GM12878 (cell line): ENCODE data around the gene SVEP1. TPM values are rescaled to one million over a fixed set of nuclear protein-coding genes. Genes with fewer than 3 reads are reported as not detected.

Experiments used
- ATAC-seq: fragments of 200-7000 bp; cut with Tn5 transposase; 3 replicates; pipeline ENCODE4 v1.9.1; 2020; ENCODE audit warnings: mild to moderate bottlenecking, moderate library complexity
- BruUV-seq: library from RNA; stranded (reverse); fragments of 400-500 nt; replicated peaks from 2 replicates; lab custom pipeline; 2021; lab: Mats Ljungman, UMichigan
- CTCF ChIA-PET: fragments of 300-600 bp; sonication (Branson Sonifier 250); formaldehyde crosslinking; extraction: SDS; loops from one replicate; lab custom pipeline; 2021; ENCODE audit warnings: inconsistent platforms; lab: Yijun Ruan, JAX
- POLR2A ChIA-PET: fragments of 350-600 bp; formaldehyde crosslinking; extraction: SDS; loops from one replicate; lab custom pipeline; 2021; ENCODE audit warnings: inconsistent platforms; lab: Charles Lee
- RAD21 ChIA-PET: fragments of 300-600 bp; sonication (Branson Sonifier 250); formaldehyde crosslinking; loops from one replicate; lab custom pipeline; 2023; ENCODE audit warnings: antibody characterized with exemption; ENCODE audit not compliant: unreplicated experiment; lab: Charles Lee
- SMC1A ChIA-PET: fragments of 300-600 bp; sonication (Branson Sonifier 250); formaldehyde crosslinking; loops from one replicate; lab custom pipeline; 2023; ENCODE audit not compliant: unreplicated experiment, uncharacterized antibody; lab: Charles Lee
- DNase-seq: peaks from one replicate; pipeline ENCODE4 v3.0.0-alpha.2; 2011; ENCODE audit warnings: low read depth, low spot score
- FAIRE-seq: peaks from 3 replicates; lab custom pipeline; 2011; peaks lifted over from hg19 to GRCh38; lab: Jason Lieb, UNC
- H2AFZ ChIP-seq: 2 replicates; pipeline ENCODE4 v1.6.0; 2011; ENCODE audit warnings: low read depth, low read length, control low read depth; ENCODE audit not compliant: control insufficient read depth
- H3K27ac ChIP-seq: 2 replicates; pipeline ENCODE4 v1.5.1; 2011; ENCODE audit warnings: control low read depth; ENCODE audit not compliant: control insufficient read depth, insufficient read depth
- H3K27me3 ChIP-seq, 2 experiments: replicated peaks in 1 of 2; 2 replicates each; pipeline versions ENCODE4 v1.6.0 to v1.6.1; 2011; ENCODE audit warnings: low read length in 1 of 2; ENCODE audit not compliant: control insufficient read depth in 2 of 2, insufficient read depth in 2 of 2
- H3K36me3 ChIP-seq, 2 experiments: 2 replicates each; pipeline ENCODE4 v1.5.1; 2011; ENCODE audit warnings: low read length in 1 of 2; ENCODE audit not compliant: control insufficient read depth in 2 of 2, insufficient read depth in 2 of 2
- H3K4me1 ChIP-seq: 2 replicates; pipeline ENCODE4 v1.6.1; 2011; ENCODE audit warnings: mild to moderate bottlenecking, low read length, moderate library complexity, mixed read lengths; ENCODE audit not compliant: control insufficient read depth, insufficient read depth
- H3K4me2 ChIP-seq: 2 replicates; pipeline ENCODE4 v1.6.0; 2011; ENCODE audit warnings: control low read depth; ENCODE audit not compliant: control insufficient read depth, insufficient read depth
- H3K4me3 ChIP-seq: fragments of 200-600 bp; sonication (generic); 2 replicates; pipeline ENCODE4 v1.5.1; 2016
- H3K79me2 ChIP-seq: 2 replicates; pipeline ENCODE4 v1.6.0; 2011; ENCODE audit warnings: low read length; ENCODE audit not compliant: control insufficient read depth, insufficient read depth
- H3K9ac ChIP-seq: 2 replicates; pipeline ENCODE4 v1.8.0; 2011; ENCODE audit warnings: low read length, control low read depth, mixed read lengths; ENCODE audit not compliant: control insufficient read depth, insufficient read depth
- H3K9me3 ChIP-seq: replicated peaks from 3 replicates; pipeline ENCODE4 v1.5.1; 2011; ENCODE audit warnings: mild to moderate bottlenecking, low read length; ENCODE audit not compliant: control insufficient read depth, insufficient read depth
- H4K20me1 ChIP-seq: 2 replicates; pipeline ENCODE4 v1.6.0; 2011; ENCODE audit not compliant: control insufficient read depth, insufficient read depth
- ATF3 ChIP-seq: IDR thresholded peaks from 2 replicates; pipeline ENCODE4 v1.6.1; 2011; ENCODE audit warnings: low read depth, mild to moderate bottlenecking, low read length, moderate library complexity, borderline replicate concordance; ENCODE audit errors: extremely low read depth
- CEBPZ ChIP-seq: fragments of 150-350 bp; IDR thresholded peaks from 2 replicates; pipeline ENCODE4 v1.6.1; 2016; ENCODE audit warnings: low read depth, low read length
- JUND ChIP-seq: IDR thresholded peaks from 2 replicates; pipeline ENCODE4 v1.6.1; 2012; ENCODE audit warnings: low read depth, mild to moderate bottlenecking, low read length, improper control_type of control experiment, moderate library complexity
- MTA3 ChIP-seq: IDR thresholded peaks from 2 replicates; pipeline ENCODE4 v1.6.1; 2012; ENCODE audit warnings: low read length, inconsistent platforms, borderline replicate concordance
- NFYB ChIP-seq: IDR thresholded peaks from 2 replicates; pipeline ENCODE4 v1.6.1; 2011; ENCODE audit warnings: low read depth, mild to moderate bottlenecking, low read length, improper control_type of control experiment, moderate library complexity; ENCODE audit not compliant: insufficient read depth
- NR2F1 ChIP-seq: fragments of 450-650 bp; conservative IDR thresholded peaks from 2 replicates; pipeline ENCODE4 v1.6.1; 2017; ENCODE audit warnings: mild to moderate bottlenecking
- SUZ12 ChIP-seq: fragments of 200-600 bp; sonication (generic); IDR thresholded peaks from one replicate; pipeline ENCODE4 v1.6.1; 2018; ENCODE audit warnings: antibody characterized with exemption, mild to moderate bottlenecking; ENCODE audit not compliant: unreplicated experiment
- ZBTB4 ChIP-seq: fragments of 450-650 bp; formaldehyde crosslinking; IDR thresholded peaks from 2 replicates; pipeline ENCODE4 v1.4.0; 2022; ENCODE audit warnings: mild to moderate bottlenecking, moderate library complexity
- ZZZ3 ChIP-seq: IDR thresholded peaks from 2 replicates; pipeline ENCODE4 v1.6.1; 2011; ENCODE audit warnings: low read depth; ENCODE audit not compliant: control insufficient read depth, insufficient read length
- WGBS: methylation state at CpG from one replicate; pipeline ENCODE4 v1.1.6; 2016; ENCODE audit warnings: low lambda C conversion rate; ENCODE audit not compliant: insufficient replicate concordance, insufficient coverage; ENCODE audit errors: missing lambda C conversion rate; 5-methylcytosine and 5-hydroxymethylcytosine counted together
- in situ Hi-C: fragments of 300-500 bp; cut with MboI; formaldehyde crosslinking; loops from 9 replicates; pipeline ENCODE4 v1.14.3; 2018; ENCODE audit warnings: mixed read lengths
- intact Hi-C: fragments of 100-400 bp; cut with micrococcal nuclease; formaldehyde crosslinking; loops from one replicate; pipeline ENCODE4 v1.14.2; 2022; ENCODE audit not compliant: unreplicated experiment
- polyA plus RNA-seq, 11 experiments: library from polyadenylated mRNA; depleted of rRNA in 4 of 11; unstranded in 6 of 11; stranded (reverse) in 5 of 11; fragments of >200 nt; fragmentation: Nextera tagmentation in 4 of 11; fragmentation: Illumina TruSeq in 1 of 11; extraction: Ambion mirVana in 4 of 11; extraction: Trizol in 1 of 11; gene quantifications; 1 replicate in 1 of 11; 2 replicates in 10 of 11; pipeline versions ENCODE4 v1.2.1 to v1.2.3, GENCODE V29; 2011 to 2016; ENCODE audit warnings: inconsistent platforms in 2 of 11, missing spikeins in 2 of 11, low read depth in 1 of 11
- total RNA-seq, 4 experiments: library from RNA; depleted of rRNA in 3 of 4; stranded (reverse); fragments of >200 nt in 3 of 4; fragmentation: Illumina TruSeq in 1 of 4; extraction: Trizol in 1 of 4; gene quantifications; 2 replicates each; pipeline versions ENCODE4 v1.2.1 to v1.2.3, GENCODE V29; 2013 to 2021

SVEP1 gene
- total and polyA plus RNA-seq, 10 of the 15 experiments (the other 5 are each of a cell fraction or from before 2014, with no cell fraction given) = under 0.01 to 0.05 (median 0.01) TPM; not detected in 5

- no peaks in the 10 kb centered on the region for H4K20me1 ChIP-seq
- H3K27ac ChIP-seq = no peak overlapping the region
- SMC1A ChIA-PET = no interaction called here
- CTCF ChIA-PET = no interaction called here
- H3K4me3 ChIP-seq = no peak overlapping the region
- no peaks in the 10 kb centered on the region; the same call in 2 of the 3 replicates for H3K9me3 ChIP-seq
- POLR2A ChIA-PET = interaction anchor here (0.6 kb wide), 1 partner anchor 982 kb away, joined by 3 read pairs; no protein-coding TSS in a partner anchor
- H3K9ac ChIP-seq = no peak overlapping the region
- no peak for ATAC-seq
- RAD21 ChIA-PET = no interaction called here
- FAIRE-seq = no peak
- in situ Hi-C loops (no loop called here), intact Hi-C loops (no loop called here)
- H3K79me2 ChIP-seq = no peaks in the 10 kb centered on the region
- no peaks in the 10 kb centered on the region for H3K4me1 ChIP-seq
- H3K4me2 ChIP-seq = no peak overlapping the region
- BruUV-seq = no TSS peak
- TF ChIP-seq JUND (no peak), ATF3 (no peak)
- 29% methylated on average over 4 of the region's 4 CpGs for WGBS
- DNase-seq = no peak
- peaks cover 8 to 9% of the 10 kb centered on the region in 2 experiments for H3K27me3 ChIP-seq
- H3K36me3 ChIP-seq = no peaks in the 10 kb centered on the region
- no peak overlapping the region for H2AFZ ChIP-seq
Measured at GRCh38 chr9:110583237-110583636, 3.7 kb upstream of the SVEP1 start.

GRCh38 chr9:110582156-110582555, 2.6 kb upstream of the SVEP1 start:
- ChIA-PET CTCF (no interaction called here), POLR2A (no interaction called here), RAD21 (no interaction called here), SMC1A (no interaction called here)
- Histone ChIP-seq H4K20me1 (no peaks in the 10 kb centered on the region), H3K4me2 (no peak overlapping the region), H3K36me3 (no peaks in the 10 kb centered on the region), H3K79me2 (no peaks in the 10 kb centered on the region), H3K27me3 (peaks cover 8 to 9% of the 10 kb centered on the region in 2 experiments), H3K9ac (no peak overlapping the region), H3K27ac (no peak overlapping the region), H2AFZ (no peak overlapping the region), H3K4me3 (no peak overlapping the region), H3K9me3 (no peaks in the 10 kb centered on the region; the same call in 2 of the 3 replicates), H3K4me1 (no peaks in the 10 kb centered on the region)
- no TSS peak for BruUV-seq
- in situ Hi-C loops = no loop called here
- WGBS = 0% methylated on average over 3 of the region's 3 CpGs
- FAIRE-seq (no peak), DNase-seq (no peak), ATAC-seq (no peak)
- intact Hi-C loops = no loop called here
- TF ChIP-seq CEBPZ = no peak
- no peak for TF ChIP-seq ATF3
- no peak for TF ChIP-seq SUZ12
- TF ChIP-seq NR2F1 = no peak
- TF ChIP-seq MTA3 = no peak
- TF ChIP-seq ZZZ3 = no peak
- TF ChIP-seq NFYB = no peak
- TF ChIP-seq ZBTB4 (CRISPR knock-in tag) = no peak
